GM12891 (cell line): ENCODE results near the gene PGC.

Source experiments
- DNase-seq: peaks from one replicate; pipeline ENCODE4 v3.0.0; 2011; ENCODE audit warnings: low spot score; ENCODE audit not compliant: insufficient read length
- FAIRE-seq: peaks from 2 replicates; lab custom pipeline; 2011; peaks lifted over from hg19 to GRCh38; lab: Jason Lieb, UNC
- PAX5 ChIP-seq: IDR thresholded peaks from 2 replicates; pipeline ENCODE4 v1.6.1; 2011; ENCODE audit warnings: low read length, moderate library complexity, mild to moderate bottlenecking; ENCODE audit not compliant: insufficient read depth, severe bottlenecking
- POLR2A ChIP-seq: IDR thresholded peaks from 2 replicates; pipeline ENCODE4 v1.6.1; 2011; ENCODE audit warnings: low read depth, low read length, control low read depth
- POLR2AphosphoS5 ChIP-seq: IDR thresholded peaks from 2 replicates; pipeline ENCODE4 v1.6.1; 2011; ENCODE audit warnings: low read depth, low read length, control low read depth
- POU2F2 ChIP-seq: IDR thresholded peaks from 2 replicates; pipeline ENCODE4 v1.6.1; 2011; ENCODE audit warnings: low read depth, mild to moderate bottlenecking, control low read depth, low read length, moderate library complexity
- SPI1 ChIP-seq: IDR thresholded peaks from 2 replicates; pipeline ENCODE4 v1.6.1; 2011; ENCODE audit warnings: low read depth, low read length, control low read depth
- TAF1 ChIP-seq: IDR thresholded peaks from 2 replicates; pipeline ENCODE4 v1.6.1; 2011; ENCODE audit warnings: low read depth, low read length, control low read depth

Gene PGC

DNA sequence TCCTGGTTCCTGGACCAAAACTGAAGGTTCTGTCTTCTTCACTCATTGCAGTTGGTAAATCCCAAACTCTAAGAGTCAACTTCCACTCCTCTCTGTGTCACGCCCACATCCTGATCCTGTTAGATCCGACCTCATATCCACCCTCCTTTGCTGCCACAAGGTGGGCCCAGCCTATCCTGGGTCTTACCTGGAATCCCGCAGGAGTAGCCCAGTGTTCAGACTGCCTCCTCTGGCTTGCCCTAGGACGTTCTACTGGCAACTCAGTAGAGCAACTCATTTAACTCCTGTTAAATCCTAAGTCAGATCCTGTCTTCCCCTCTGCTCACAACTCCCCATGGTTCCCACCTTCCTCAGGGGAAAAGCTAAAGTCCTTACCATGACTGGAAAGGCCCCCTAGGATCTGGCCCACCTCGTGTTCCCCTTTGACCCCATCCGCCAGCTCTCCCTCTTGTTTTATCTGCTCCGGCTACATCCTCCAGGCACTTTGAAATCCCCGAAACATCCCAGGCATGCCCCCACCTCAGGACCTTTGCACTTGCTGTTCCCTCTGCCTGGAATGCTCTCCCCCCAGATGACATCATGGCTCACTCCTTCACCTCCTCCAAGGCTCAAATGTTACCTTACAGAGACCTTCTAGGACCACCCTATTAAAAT lies 55.6 kb downstream of the PGC start:
- DNase-seq = no peak
- no peak for FAIRE-seq
- TF ChIP-seq POLR2A = no peak

DNA sequence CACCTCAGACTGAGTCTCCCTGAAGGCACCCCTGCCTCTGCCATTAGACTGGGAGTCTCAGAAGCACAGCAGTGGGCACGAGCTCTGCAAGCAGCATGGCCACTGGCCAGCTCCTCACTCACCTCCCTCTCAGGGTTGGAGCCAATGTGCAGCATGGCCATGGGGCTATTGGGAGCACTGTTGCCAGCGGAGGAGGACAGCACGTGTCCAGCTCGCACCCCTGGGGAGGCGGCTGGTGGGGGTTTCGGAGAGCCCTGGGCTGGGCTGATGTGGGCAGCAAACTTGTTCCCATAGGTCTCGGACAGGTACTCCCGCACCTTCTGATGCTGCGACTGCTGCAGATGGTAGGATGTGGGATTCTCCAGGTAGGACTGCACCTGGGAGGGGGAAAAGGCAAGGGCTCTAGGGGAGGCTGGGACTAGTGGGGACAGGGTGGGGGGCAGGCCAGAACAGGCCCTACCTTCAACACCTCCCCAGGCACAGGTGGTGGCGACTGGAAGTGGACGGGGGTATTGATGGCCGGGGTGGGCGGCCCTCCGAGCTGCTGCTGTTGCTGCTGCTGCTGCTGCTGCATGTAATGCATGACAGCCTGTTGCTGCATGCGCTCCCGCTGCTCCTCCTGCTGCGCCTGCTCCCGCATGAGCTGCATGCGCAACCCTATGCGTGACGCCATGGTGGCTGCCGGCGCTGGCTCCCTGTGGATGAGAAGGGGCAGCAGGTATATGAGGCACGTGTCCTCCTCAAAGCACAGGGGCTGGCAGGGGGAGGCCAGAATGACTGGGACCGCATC lies 56.5 kb downstream of the PGC start:
- FAIRE-seq = no peak
- no peak for DNase-seq
- no peak for TF ChIP-seq PAX5
- no peak for TF ChIP-seq TAF1
- TF ChIP-seq POLR2A = no peak
- TF ChIP-seq SPI1 = no peak
- no peak for TF ChIP-seq POU2F2
- no peak for TF ChIP-seq POLR2AphosphoS5

GRCh38 chr6:41689171-41690008 lies 57.8 kb downstream of the PGC start:
- FAIRE-seq = no peak
- TF ChIP-seq TAF1 (no peak), POLR2AphosphoS5 (no peak), POLR2A (no peak), SPI1 (no peak), PAX5 (no peak), POU2F2 (no peak)
- DNase-seq = no peak

- TF ChIP-seq TAF1 = no peak
- no peak for TF ChIP-seq POU2F2
- no peak for TF ChIP-seq POLR2A
- TF ChIP-seq PAX5 = no peak
- TF ChIP-seq SPI1 = no peak
- no peak for TF ChIP-seq POLR2AphosphoS5
- FAIRE-seq (no peak), DNase-seq (no peak)
Observed at GRCh38 chr6:41688256-41688965, 58.8 kb downstream of the PGC start.

- no peak for DNase-seq
- TF ChIP-seq POU2F2 (no peak), SPI1 (no peak), POLR2AphosphoS5 (no peak), POLR2A (no peak), TAF1 (no peak), PAX5 (no peak)
Observed at GRCh38 chr6:41687501-41688175, 59.6 kb downstream of the PGC start.

More at GRCh38 chr6:41687501-41688175, 59.6 kb downstream of the PGC start:
- FAIRE-seq = no peak
